NCI-H128 (cell line): ENCODE measurements around the gene TUBB3.
"Not testable (repeated sequence)": the region's sequence is repeated elsewhere in the genome, so short reads cannot be mapped to it uniquely, and the experiment has no call there.

ENCODE experiments used
- DNase-seq: peaks from one replicate; lab custom pipeline; 2025; ENCODE audit not compliant: unreplicated experiment; lab: John Stamatoyannopoulos, UW

TUBB3 gene

DNA sequence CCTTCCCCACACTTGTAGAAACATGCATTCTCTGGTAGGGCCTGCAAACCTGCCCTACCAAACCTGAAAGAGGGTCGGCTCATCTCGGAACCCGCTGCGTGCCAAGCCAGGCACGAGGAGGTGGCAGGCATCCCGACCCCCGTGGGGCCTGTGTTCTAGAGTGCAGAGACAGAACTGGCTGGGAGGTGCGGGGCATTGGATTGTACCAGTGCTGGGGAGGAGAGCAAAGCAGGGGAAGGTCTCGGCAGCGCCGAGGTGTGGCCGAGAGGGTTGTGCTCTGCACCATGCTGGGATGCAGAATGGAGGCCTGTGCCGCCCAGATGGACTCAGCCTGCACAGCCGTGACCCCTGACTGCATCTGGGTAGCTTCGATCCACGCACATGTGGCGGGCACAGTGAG is 22.3 kb upstream of the TUBB3 start:
- DNase-seq: no peak

DNA sequence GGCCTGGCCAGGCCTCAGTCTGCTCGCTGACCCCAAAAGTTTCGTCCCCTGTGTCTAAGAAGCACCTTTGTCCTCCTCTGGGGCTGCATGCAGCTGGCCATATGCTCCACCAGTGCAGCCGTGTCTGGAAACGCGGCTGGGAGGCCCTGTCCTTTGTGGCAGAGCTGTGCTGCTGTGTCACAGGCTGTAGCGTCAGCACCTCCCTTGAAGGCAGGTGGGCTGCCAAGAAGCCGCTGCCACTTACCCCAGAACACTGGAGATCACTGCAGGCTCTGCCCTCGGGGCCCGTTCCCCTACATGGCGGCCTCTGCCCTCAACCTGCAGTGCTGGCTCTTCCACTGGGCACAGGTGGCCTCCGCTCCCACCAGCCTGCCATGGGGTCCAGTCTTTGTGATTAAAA is 20.2 kb upstream of the TUBB3 start:
- DNase-seq: no peak

DNA sequence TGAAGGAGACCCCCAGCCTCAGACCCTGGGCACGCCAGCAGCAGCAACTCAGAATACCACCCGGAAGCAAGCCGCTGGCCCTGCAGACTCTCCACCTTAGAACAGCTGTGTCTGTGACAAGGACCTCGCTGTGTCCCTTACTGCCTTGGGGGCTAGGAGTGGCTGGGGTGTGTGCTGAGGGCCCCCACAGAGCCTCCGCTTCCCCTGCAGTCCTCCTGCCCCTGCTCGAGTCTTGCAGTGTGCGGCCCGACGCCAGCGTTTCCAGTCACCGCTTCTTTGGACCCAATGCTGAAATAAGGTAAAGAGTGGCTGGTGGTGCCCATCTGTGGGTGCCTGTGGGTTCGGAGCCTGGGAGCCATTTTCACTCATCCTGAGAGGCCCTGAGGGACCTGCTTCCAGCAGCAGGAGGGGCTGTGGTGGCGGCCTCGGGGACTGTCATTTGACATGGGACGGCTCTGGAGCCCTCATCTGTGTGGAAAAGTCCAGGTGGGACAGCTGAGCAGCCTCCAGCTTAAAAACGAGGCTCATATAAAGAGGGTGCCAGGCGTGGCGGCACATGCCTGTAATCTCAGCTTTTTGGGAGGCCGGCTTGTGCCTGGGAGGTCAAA is 19.1 kb upstream of the TUBB3 start:
- DNase-seq: no peak

DNA sequence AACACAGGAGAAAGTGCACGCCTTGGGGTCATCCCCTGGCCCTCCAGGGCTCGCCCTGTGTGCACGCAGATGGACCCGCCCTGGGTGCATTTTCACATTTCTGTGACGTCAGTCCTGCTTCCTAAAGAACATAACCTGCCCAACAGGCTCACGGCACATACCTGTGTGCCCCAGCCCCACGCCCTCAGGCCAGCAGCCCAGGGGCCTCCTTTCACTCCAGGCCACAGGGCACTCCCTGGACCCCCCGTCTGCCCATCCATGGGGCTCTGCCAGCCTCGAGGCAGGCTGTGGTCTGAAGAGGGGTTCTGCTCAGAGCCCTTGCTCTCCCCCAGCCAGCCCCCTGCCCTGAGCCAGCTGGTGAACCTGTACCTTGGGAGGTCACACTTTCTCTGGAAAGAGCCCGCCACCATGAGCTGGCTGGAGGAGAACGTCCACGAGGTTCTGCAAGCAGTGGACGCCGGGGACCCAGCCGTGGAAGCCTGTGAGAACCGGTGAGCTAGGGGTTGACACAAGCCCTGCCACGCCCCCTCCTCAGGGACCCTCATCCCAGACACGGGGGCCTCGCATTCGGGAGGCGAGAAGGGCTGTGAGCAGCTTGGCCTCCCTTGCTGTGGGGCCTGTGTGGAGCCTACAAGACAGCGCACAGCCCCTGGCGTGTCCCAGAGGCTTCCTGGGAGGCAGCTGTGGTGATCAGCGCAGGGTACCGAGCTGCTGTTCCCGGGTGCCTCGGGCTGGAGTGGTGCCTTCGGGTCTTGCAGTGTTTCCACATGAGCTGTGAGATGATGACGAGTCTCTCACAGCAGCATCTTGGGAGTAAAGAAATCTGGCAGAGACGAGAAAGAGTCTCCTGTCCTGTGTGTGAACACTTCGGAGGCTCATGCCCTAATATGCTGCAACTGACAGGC is 18.3 kb upstream of the TUBB3 start:
- DNase-seq: no peak

DNA sequence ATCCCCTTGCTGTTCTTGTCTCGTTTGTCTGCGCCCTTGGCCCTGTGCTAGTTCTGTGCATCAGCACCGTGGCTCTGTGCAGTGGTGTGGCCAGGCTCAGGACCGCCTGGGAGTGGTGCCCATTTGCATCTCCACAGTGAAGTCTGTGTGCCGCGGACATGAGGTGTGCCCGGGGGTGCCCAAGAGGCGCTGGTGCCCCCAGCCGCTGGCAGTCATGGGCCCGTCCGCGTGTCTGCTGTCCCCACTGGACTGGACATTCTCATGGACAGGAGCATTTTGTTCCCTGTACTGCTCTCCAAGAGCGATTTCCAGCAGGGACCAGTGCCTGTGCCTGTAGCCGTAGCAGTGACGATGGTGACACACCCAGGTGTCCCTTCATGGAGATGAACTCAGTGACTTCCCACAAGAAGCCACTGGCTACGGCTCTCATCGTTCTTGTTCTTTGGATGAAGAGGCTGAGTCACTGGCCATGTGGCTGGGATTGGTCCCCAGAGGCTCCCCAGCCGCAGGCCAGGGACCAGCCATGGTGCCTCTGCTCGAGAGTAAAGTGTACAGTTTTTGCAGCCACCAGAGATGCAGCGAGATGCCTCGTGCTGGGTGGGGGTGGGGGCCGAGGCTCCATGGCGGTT is 17.5 kb upstream of the TUBB3 start:
- DNase-seq: no peak

DNA sequence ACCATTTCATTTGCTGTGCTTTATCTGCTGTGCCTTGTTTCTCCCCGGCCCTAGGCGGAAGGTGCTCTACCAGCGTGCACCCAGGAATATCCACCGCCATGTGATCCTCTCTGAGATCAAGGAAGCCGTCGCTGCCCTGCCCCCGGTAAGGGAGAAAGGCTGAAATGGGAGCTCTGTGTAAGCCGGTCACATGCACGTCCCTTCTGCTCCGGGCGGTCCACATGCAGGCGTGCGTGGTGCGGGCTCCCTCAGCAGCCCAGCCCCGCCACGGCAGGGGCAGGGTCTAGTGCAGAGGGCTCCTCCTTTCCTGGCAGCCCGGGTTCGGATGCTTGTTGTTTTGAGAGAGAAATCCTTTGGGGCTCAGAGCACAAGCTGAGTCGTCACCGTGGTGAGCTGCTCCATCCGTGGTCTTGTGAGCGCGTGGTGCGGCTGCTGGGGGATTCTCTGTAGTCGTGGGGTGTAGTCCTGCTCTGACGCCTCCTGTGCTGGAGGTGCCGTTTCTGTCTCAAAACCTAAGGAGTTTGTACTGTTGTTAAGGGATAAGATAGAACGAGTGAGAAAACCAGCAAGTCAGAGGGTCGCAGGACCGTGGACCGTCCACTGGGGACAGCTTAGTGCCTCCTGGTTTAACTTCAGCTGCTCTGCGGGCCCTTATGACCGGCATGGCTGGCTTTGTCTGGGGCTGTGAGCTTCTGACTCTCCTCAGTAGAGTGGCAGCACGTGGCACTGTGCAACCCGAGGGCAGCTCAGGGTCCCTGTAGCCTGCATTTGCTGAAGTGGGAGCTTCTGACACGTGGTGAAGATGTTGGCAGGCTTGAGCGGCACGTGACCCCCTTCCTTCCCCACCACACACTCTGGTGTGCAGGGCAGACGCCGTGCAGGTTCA is 16.8 kb upstream of the TUBB3 start:
- no peak for DNase-seq

DNA sequence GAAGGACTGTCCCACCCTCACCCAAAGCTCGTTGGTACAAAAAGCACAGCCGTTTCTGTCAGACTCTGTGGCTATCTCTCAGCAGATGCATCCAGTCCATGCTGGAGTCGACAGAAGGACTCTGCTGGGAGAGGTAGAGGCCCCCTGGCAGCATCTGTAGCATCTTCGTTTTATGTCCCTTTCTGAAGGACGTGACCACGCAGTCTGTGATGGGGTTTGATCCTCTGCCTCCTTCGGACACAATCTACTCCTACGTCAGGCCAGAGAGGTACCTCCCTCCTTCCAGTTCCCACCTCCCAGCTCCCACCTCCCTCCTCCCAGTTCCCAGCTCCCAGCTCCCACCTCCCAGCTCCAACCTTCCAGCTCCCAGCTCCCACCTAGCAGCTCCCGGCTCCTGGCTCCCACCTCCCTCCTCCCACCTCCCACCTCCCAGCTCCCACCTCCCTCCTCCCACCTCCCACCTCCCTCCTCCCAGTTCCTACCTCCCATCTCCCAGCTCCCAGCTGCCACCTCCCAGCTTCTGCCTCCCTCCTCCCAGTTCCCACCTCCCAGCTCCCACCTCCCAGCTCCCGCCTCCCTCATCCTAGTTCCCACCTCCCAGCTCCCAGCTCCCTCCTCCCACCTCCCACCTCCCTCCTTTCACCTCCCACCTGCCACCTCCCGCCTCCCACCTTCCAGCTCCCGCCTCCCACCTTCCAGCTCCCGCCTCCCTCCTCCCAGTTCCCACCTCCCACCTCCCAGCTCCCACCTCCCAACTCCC is 15.9 kb upstream of the TUBB3 start:
- DNase-seq: no peak

DNA sequence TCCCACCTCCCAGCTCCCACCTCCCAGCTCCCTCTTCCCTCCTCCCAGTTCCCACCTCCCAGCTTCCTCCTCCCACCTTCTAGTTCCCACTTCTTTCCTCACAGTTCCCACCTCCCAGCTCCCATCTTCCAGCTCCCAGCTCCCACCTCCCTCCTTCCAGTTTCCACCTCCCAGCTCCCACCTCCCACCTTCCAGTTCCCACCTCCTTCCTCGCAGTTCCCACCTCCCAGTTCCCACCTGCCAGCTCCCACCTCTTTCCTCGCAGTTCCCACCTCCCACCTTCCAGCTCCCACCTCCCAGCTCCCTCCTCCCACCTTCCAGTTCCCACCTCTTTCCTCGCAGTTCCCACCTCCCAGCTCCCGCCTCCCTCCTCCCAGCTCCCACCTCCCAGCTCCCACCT is 14.9 kb upstream of the TUBB3 start:
- DNase-seq: no peak

DNA sequence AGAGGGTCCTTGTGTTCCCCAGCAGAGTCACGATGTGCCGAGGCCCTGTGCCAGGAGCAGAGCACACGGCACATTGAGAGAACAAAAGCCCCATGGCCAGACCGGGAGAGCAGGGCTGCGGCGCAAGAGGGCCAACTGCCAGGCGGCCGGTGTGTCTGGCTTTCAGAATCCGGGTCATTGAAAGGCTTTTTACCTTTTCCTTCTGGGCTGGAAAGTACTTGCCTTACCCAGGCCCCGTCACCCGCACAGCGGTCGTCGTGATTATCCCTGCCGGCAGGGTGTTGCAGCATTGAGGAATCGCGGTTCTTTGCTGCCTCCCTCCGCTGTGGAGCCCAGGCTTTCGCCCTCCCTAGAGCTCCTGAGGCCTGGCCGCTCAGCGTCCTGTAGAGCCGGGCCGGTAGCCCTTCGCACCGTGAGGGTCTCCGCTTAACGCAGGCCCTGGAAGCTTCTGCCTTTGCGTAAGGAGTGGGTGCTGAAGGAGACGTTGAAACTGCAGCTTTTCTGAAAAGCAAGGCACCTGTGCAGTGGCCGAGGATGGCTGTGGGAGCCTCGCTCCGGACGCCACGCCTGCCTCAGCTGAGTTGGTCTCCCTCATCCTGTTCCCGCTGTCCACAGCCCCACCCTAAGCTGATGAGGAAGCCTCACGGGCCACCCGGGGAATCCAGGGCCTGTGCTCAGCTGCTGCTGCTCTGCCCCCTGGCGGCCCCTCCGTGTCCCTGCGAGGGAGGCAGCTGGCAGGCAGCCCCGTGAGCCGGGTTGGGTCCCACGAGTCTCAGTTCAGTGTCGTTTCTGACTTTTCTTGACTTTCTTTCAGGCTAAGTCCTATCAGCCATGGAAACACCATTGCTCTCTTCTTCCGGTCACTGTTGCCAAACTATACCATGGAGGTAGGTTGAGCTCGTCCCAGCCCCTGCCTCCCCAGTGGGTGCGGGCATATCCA is 13.1 kb upstream of the TUBB3 start:
- DNase-seq: no peak

DNA sequence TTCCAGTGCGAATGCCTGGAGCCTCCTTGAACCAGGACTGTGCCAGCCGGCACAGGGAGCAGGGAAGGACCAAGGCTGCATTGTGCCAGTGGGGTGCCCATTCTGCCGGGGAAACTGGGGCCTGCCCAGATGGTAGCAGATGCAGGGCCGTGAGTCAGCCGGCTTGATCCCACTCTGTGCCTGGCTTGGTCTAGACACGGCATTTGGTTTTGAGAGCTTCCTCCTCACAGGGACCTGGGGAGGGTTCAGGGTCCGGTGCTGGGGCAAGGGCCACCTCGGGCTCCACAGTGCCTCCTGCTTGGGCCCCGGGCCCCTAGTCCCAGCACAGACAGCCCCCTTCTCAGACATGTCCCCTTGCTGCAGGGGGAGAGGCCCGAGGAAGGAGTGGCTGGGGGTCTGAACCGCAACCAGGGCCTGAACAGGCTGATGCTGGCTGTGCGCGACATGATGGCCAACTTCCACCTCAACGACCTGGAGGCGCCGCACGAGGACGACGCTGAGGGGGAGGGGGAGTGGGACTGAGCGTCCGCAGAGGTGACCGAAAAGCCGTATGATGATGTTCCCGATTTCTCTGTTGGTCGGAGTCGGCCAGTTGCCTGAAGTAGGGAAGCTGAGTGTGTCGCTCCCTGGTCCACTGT is 12.3 kb upstream of the TUBB3 start:
- DNase-seq: no peak

DNA sequence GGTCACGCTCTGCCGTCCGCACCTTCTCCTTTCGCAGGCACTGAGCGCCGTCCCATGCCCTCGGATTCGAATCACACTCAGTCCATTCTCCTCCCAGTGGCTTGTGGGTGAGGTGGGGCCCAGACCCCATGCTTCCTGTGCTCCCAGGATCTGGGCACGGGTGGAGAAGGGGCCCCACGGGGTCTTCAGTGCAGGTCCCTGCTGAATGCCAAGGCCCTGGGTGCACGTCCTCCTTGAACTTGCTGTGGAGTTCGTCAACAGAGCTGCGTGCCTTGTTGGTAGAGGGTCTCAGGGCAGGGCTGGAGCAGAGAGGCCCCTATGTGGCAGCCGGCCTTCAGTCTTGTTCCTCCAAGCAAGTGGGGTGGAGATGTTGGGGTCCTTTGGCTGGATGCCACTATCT is 11.8 kb upstream of the TUBB3 start:
- no peak for DNase-seq

DNA sequence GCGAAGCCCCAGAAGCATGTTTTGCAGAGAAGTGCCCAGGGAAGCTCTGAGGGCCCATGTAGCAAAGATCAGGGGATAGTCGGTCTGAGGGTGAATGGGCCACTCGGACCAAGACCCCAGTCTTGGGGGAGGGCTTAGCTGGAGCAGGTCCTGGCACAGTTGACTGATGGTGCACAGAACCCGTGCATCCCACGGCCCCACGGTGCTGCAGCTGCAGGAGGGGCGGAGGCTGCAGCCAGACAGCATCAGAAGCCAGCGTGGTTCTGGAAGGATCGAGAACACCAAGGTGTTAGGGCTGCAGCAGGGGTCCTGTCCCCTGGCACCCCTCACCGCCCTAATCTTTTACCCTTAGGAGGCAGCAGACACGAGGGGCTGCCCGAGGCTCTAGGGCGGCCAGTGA is 11.0 kb upstream of the TUBB3 start:
- no peak for DNase-seq

DNA sequence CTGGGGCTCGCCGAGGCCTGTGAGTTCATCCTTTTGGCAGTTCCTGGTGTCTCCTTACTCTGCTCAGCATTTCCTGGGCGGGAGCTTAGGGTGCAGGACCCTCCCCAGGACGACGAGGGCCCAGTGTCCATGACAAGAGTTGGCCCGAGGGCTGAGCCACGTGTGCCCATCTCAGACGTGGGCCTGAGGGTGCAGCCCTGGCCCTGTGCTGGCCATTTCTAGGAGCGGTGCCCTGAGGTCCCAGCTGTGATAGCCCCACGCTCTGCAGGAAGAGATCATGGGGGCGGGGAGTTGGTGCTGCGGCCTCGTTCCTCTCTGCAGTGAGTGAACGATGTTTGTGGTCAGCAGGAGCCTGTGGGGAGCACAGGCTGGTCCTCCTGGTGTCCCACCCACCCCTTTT is 10.5 kb upstream of the TUBB3 start:
- DNase-seq: no peak

DNA sequence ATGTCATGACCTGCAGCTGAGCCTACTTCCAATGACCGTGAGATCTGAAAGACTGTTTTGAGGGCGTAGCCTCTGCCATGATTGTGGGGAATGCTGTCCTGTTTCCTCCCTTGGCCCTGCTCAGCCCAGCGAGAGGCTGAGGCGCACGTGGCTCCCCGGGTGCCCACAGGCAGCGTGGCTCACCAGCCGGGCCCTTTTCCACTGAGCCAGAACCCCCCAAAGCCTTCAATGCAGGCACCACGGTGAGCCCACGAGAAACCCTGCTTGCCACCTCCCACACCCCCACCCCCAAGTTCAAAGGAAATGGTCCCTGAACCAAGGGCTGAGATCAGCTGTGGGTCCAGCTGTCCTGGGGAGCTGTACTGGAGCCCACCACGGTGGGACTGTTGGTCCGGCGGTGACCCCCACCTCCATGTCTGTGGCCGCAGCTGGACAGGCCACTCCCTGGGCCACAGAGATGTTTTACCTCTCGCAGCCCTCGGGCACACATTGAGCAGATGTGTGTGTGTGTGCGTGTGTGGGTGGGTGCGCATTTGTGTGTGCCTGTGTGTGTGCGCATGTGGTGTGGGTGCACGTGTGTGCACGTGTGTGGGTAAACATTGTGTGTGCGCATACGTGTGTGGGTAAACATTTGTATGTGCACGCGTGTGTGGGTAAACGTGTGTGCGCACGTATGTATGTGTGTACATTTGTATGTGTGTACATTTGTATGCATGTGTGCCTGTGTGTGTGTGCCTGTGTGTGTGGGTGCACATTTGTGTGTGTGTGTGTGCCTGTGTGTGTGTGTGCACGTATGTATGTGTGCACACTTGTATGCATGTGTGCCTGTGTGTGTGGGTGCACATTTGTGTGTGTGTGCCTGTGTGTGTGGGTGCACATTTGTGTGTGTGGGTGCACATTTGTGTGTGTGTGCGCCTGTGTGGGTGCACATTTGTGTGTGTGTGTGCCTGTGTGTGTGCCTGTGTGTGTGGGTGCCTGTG is 9.4 kb upstream of the TUBB3 start:
- no peak for DNase-seq

DNA sequence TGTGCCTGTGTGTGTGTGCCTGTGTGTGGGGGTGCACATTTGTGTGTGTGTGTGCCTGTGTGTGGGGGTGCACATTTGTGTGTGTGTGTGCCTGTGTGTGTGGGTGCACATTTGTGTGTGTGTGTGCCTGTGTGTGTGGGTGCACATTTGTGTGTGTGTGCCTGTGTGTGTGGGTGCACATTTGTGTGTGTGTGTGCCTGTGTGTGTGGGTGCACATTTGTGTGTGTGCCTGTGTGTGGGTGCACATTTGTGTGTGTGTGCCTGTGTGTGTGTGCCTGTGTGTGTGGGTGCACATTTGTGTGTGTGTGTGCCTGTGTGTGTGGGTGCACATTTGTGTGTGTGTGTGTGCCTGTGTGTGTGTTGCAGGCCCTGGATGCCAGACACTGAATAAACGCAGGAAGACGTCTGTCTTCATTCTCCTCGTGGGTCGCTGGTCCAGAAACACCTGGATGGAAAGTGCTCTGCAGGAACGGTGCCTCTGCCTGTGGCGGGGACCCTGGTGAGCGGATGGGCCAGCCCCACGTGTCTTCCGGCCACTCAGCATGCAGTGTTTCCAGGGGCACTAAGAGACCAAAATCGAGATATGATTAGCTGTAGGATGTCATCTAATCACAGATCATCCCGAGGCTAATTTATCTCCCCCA is 8.4 kb upstream of the TUBB3 start:
- DNase-seq: not testable (repeated sequence)

DNA sequence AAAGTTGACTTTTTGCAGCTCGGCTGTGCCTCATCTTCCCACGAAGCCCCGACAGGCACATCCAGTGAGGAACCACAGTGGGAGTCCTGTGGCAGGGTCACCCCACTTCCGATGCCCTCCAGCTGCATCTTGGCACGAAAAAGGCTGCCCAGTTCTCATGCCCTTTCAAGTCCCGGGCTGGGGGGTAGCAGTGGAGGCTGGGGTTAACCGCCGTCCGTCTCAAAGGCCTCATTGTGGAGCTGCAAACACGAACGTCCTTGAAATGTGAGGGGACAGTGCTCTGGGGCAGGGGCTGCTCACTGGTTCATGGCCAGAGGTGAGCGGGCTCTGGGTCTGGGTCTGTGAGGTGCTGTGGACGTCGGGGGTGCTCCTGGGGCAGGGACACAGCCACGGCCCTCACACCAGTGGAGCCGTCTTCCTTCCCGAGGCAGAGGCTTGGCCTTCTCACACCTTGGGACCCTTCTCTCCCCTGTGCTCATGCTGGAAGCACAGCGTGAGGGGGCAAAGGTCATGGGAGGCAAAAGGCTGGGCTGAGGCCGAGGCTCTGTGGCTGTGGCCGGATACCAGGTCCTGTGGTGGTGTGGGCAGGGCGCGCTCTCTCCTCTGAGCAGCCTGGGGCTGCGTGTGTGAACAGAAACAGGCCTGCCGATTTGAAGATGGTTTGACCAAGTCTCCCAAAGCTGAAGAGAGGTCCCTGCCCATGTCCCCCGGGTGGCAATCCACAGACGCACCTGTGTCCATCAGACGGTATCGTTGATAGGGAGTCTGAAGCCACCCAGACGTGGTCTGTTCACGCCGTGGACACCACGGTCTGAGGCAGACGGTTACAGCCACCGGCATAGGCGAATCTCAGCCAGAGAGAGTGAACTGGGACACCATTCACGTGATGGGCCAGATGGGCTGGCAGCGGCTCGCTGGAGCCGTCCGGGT is 7.6 kb upstream of the TUBB3 start:
- DNase-seq: no peak
